Epidermal melanocyte (primary cell): ENCODE data around the gene HOXB3.

Experiments
- DNase-seq: peaks from one replicate; pipeline ENCODE4 v3.0.0; 2011; ENCODE audit warnings: low spot score; ENCODE audit not compliant: insufficient read length

HOXB3 gene

GRCh38 chr17:48587276-48588073, 2.6 kb downstream of the HOXB3 start:
- DNase-seq = no peak

DNA sequence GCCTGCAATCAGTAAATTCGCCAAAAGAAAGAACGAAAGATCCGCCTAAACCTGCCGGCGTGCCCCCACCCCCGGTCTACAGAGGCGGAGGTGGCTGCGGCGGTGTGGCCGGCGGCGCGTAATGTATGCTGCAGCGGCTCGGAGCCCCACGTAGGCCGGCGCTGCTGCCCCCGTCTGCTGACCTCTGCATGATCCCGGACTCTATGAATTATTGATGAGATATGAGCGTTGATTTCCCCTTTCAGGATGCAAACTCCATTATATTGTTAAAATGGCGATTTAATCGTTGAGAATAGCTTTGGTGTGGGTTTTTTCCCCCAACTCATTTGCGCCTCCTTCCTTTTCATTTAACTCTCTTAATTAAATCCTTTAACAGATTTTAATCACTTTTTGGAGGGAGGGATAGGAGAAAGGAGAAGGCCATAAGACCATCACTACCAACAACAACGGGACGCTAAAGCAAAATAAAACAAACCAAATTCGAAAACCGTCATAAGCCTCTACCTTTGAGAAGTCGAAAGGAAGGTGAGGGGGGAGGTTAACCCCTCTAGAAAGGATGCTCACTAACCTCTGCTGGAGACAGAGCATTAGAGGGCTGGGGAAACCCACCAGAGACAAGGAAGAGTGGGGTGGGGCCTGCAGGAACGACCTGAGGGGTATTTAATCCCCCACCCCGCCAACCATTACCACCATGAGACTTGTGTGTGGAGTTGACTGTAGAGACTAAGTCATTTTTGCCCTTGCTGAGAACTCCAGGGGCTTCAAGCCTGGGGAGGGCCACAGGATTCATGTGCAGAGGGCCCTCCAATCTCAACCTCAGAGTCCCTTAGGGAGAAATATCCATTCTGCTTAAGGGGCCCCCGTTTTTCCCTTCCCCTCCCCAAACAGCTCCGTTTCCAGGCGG, 3.4 kb downstream of the HOXB3 start:
- DNase-seq = no peak

DNA sequence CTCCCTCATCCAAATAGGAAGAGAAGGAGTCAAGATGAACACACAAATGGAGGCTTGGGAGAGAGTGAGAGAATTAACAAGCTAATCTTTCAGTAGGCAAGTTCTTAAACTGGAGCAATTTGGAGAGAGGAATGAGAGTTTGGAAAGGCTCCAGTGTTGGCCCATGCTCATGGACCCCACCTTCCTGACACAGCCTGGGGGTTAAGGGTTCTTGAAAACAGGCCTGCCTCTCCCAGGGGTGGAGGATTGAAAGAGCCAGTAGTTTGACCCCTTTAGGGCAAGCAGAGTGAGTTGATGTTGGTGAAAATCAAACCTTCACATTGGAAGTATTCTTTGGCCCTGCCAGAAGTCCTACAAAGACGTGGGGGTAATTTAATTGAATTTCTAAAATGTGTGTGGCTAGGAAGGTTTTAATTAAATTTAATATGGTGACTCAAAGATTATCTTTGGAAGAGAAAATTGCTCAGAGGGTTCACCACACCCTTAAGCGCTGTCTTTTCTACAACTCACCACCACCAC, 5.8 kb downstream of the HOXB3 start:
- no peak for DNase-seq

DNA sequence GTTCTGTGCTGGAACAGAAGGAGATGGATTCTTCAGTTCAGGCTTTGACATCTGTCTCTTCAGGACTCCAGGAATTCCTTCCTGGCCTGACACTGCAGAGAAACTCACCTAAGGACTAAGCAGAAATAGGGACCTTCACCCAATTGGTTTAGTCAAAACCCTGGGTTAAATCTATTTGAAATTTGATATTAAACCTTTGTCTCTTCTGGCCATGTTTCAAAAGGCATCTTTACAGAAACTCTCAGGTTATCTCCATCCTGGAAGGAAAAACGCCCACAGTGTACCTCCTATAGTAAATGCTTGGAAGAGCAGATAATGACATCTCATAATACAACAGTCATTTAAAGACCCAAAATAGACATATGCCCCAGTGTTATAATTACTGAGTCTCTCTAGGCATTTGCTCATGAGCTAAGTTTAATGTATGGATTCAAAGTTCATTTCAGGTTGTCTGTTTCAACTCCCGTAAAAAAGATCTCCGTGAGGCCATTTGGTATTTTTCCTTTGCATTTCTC, 6.3 kb downstream of the HOXB3 start:
- DNase-seq = no peak

DNA sequence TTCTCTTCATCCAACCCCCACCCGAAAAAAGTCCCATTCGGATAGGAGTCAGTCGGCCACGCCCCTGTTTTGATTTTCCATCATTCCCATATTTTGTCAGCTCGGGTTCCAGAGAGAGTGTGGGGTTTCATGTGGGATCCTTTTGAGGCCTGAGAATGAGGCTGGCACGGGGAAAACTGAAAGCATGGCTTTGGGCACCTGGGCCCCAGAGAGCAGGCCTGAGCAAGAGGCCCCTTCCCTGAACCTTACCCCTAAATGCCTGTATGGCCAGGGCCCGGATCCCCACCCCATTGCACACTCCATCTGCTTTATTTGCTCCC, 7.3 kb downstream of the HOXB3 start:
- no peak for DNase-seq

GRCh38 chr17:48579760-48580554, 10.1 kb downstream of the HOXB3 start:
- DNase-seq = no peak

DNA sequence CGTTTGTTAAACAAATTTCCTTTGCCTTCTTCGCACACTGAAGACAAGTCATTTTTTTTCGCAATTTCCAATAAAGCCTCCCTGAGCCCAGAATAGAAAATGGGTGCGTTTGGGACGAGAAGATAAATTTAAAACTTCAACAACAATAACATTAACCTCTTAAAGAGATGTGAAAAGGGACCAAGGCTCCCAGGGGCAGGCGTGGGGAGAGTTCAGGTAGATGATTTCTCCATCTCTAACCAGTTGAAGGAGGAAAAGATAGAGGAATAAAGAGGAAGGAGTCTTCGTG, 10.6 kb downstream of the HOXB3 start:
- no peak for DNase-seq

- DNase-seq = no peak
Measured at GRCh38 chr17:48578616-48579470, 11.2 kb downstream of the HOXB3 start.

GRCh38 chr17:48577946-48578615, 12.0 kb downstream of the HOXB3 start, which contains the start of gene HOXB4:
Gene HOXB4, minus strand, starts transcription at chr17:48578350. Its CDS starts 31 bp downstream, at chr17:48578319.
- DNase-seq = peak; percentile 90

DNA sequence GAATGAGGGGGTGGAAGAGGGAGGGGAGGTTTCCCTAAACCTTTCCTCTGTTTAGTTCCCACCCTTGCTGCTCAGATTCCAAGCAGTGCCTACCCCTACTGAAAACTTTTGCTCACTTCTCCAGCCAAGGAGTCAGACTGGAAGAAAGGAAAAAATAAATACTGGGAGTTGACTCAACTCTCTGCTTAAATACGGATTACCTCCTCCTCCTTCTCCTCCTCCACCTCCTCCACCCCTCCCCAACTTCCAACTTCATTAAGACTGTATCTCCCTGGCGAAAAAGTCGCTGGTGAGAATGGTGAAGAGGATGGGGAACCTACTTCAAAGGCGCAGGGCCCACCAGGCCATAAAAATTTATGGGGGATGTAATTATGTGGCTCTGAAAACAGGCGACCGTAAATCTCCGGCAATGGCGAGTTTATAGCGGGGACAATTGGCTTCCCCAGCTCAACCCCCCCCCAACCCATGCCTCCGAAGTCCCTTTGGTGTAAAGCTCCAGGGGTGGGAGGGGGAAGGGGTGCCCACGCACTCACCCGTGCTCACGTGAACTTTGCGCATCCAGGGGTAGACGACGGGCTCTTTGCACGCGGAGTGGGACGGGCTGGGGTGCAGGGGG, 12.6 kb downstream of the HOXB3 start:
- no peak for DNase-seq

- no peak for DNase-seq
Measured at GRCh38 chr17:48576479-48577309, 13.3 kb downstream of the HOXB3 start.

DNA sequence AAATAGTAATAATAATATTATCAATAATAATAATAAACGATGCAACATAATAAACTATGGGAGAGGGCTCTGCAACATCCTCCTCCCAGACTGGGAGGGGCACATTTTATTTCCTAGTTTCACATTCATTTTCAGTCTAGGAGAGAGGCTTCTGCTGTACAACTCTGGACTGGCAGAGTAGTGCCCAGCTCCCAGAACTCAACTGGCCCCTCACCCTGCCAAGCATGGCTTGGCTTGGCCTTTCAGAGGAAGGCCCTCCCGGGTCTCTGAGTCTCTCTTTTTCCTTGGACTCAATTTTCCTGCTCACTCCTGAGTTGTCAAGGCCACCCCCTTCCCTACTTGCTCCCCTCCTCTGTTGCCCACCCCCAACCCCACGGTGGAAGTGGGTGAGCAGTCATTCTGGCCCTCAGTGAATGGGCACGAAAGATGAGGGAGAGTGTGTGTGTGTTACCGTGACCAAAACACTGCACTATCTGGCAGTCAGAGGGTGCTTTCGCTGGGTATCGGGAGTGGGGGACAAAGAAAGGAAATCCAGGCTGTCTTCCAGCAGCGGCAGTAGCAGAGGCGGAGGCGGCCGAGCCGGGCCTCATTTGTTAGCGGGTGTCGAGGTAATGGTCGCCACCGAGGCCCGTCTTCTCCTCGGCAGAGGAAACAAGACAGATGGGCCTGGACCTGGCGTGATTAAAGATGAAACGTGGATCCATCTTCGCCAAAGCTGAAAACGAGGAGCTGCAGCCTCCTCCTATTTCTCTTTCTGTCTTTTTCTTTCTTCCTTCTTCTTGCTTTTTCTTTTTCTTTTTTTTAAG, 14.2 kb downstream of the HOXB3 start:
- no peak for DNase-seq

- DNase-seq = no peak
Measured at GRCh38 chr17:48575066-48575582, 14.9 kb downstream of the HOXB3 start.

DNA sequence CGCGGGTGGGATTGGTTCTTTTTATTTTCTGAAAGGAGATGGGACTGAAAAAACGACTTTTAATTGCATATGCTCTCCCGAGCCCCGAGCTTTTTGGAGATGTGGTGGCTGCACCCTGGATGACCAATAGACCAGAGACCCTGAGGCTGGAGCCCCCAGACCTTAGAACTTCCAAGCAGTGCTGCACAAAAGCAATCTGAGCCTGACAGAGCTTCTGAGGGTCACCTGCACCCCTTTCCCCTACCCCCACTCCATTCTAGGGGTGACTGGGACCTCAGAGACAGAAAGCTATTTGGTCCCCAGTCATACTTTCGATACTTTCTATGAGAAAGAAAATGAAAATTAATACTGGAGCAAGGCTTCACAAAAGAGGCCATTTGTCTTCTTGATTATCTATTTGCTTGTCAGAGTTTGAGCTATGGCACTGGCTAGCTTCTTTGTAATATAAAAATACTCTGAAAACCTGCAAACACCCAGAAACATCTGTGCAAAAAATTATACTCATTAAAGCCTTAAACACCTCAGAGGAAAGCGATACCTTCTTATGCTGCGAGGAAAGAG, 15.5 kb downstream of the HOXB3 start:
- DNase-seq = no peak

GRCh38 chr17:48571826-48572417, 18.1 kb downstream of the HOXB3 start:
- no peak for DNase-seq

- DNase-seq = no peak
Measured at GRCh38 chr17:48571024-48571818, 18.8 kb downstream of the HOXB3 start.
